Measurements from ENCODE around the gene PDE3A.
A peak's percentile ranks its signal among the peaks of the same experiment; 100 is the strongest.

PDE3A gene

DNA sequence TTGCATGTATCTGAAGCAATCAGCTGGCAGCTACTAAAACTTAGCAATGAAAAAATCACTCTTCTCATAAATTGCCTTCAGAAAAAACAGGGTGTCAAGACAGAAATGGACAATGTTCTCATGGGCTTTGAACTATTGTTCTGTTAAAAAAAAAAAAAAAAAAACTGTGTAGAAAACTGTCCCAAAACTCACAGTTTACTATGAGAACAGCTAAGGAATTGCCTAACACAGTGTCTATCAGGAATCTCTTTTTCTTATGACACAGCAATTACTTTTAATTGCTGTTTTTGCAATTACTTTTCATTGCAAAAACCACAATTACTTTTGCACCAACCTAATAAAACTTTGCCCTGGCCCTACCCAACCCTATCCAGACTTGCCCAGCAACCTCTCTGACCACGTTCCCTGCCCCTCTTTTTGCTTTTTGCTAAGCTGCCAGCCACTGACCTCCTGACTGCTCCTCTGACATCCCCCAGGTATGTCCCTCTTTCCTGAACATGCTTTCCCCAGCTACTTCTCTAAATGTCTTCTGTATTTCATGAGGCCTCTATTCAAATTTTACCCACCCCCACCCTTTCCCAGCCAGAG is 258.8 kb downstream of the PDE3A start:
- DNase-seq, result no peak

DNA sequence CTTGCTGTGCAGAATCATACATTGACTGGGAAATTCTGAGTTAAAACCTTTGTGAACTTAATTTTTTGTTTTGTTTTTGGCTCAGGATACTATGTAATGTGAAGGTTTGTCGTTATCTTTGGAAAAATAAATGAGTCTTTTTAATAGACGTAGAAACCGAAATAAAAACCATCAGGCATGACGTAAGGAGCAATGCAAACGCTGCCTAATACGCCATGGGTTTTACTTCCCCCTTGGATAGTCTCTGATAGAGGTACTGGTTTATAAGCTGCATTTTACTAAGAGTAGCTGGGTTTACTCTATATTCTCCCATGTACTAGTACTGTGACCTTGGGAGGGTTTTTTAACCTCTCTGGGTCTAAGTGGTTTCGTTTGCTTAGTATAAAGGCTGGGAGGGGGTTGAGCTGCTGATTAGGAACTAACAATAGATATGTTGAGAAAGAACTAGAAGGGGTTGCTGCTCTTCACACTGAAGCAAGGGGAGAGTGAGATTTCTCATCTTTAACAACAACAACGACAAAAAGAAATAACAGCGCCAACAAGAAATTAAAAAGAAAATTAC is 260.0 kb downstream of the PDE3A start:
- DNase-seq, result peak; percentile 63

- no peak for DNase-seq
Measured at GRCh38 chr12:20628999-20629398, 260.7 kb downstream of the PDE3A start.

GRCh38 chr12:20629414-20630156 is 261.2 kb downstream of the PDE3A start:
- no peak for DNase-seq

- no peak for DNase-seq
Measured at GRCh38 chr12:20631711-20632110, 263.4 kb downstream of the PDE3A start.

DNA sequence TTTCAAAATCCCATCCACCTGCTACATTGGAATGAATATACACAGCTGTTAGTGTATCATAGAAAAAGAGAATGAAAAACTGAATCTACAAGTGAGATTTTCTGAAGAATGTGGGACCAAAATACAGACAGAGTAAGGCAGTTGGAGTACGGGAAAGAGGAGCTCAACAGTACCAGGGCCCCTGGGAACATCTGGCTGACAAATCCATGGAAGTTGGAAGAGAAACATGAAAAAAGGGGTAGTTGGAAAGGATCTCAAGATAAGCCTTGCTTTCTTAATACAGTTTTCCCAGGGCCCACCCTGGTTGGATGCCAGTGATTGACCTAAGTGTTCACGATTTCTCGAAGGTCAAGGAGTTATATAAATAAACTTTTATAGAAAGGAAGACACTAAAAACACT is 272.8 kb downstream of the PDE3A start:
- no peak for DNase-seq

DNA sequence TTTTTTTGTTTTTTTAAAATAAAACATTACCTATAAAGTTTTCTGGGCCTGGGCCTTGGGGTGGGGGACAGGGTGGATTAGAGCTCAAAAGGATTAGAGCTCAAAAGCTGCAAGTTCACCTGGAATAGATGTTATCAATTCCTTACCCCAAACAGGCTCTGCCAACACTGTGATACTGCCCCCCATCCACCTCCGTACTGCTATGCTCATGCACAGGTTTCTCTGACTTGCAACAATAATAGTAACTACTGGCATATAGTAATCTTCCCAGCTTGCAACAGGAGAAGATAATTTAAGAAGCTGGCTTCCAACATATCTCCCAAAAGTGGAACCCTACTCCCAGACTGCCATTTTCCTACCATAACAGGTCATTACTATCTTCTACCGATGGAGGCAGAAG is 275.5 kb downstream of the PDE3A start:
- no peak for DNase-seq

DNA sequence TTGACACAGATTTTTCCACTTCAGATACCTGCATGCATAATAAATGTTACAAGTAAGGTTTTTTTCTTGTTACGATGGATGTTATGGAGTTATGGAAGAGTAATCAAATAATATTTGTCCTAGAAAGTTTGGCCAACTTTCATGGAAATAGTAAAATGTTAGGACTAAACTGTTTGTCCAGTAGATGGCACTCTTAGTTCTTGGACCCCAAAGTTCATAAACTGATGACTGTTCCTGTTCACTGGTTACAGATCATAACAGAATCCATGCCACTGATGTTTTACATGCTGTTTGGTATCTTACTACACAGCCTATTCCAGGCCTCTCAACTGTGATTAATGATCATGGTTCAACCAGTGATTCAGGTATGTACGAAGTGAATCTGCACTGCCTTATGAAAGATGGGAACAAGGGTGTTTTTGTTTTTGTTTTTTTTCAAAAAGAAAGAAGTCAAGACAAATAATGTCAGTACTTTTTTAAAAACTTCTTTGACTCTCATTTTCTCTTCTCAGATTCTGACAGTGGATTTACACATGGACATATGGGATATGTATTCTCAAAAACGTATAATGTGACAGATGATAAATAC is 278.0 kb downstream of the PDE3A start:
- DNase-seq, result peak; percentile 23

- DNase-seq, result no peak
Measured at GRCh38 chr12:20653871-20654270, 285.5 kb downstream of the PDE3A start.

- no peak for DNase-seq
Measured at GRCh38 chr12:20656600-20656999, 288.3 kb downstream of the PDE3A start.

DNA sequence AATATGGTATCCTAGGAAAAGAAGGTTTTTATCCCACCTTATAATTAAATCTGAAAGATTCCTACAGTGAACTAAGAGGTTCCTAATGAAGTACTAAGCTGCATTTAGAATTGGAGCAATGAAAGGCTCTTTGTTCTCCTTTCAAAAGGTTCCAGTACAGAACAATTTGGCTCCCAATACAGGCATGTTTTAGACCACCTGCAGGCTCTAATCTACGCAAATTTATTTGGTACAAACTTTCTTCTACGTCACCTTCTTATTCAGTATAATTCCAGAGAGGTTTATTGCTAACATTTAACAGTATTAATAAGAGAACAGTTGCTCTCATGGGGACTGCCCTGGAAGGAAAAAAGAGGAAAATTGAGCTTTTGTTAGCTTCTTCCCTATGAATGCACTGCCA is 289.2 kb downstream of the PDE3A start:
- no peak for DNase-seq

DNA sequence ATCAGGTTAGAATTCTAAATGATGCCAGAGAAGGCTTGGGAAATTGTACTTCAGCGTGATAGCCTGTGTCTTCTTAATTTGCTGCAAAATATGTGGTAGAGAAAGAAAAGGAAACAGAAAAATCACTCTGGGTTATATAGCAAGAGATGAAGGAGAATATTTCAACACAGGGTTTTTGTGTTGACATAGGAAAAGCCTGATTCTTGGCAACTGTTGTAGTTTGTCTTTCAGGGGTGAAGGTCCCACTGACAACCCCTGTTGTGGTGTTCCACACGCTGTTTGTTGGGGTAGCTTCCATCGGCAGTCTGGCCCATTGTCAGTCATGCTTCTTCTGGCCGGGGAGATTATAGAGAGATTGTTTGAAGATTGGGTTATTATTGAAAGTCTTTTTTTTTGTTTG is 313.0 kb downstream of the PDE3A start:
- no peak for DNase-seq

GRCh38 chr12:20695232-20695631 is 326.9 kb downstream of the PDE3A start, which contains the start of gene SLCO1C1:
TSS of gene SLCO1C1 (plus strand) at chr12:20695332. CDS start at chr12:20699577, 4,245 bp downstream.
- no peak for DNase-seq

DNA sequence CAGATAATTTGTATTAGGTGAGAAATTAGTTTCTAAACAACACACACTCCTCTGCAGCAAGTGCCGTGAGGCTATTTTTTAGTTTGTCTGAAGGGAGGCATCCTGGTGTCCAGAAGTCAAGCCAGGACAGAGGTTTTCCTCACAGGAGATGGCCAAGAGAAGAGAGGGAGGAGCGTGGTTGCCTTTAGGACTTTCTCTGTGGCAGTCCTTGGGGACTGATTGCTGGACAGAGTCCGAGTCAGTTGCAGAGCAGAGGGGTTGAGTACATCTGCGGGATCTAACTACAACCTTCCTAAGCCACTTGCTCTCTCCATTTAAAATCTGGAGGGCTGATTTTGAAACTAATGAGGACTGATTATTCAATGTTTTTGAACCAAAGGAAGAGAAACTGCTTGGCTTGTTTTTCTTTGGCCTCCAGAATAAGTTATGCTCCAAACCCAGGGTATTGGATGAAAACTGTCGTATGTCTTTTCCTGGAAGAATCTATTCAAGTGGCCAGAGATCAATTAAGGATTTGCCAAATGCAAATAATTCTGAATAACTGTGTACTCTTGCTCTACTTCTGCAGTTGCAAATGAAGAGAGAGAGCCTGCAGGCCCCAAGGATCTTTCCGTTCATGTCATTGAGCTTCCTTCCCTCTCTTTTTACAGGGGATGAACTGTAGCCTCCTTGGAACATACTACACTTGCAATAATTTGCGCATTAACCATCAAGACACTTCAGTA is 328.0 kb downstream of the PDE3A start:
- no peak for DNase-seq

GRCh38 chr12:20701106-20701505 is 332.8 kb downstream of the PDE3A start:
- DNase-seq, result no peak

GRCh38 chr12:20704860-20705259 is 336.5 kb downstream of the PDE3A start:
- DNase-seq, result no peak

DNA sequence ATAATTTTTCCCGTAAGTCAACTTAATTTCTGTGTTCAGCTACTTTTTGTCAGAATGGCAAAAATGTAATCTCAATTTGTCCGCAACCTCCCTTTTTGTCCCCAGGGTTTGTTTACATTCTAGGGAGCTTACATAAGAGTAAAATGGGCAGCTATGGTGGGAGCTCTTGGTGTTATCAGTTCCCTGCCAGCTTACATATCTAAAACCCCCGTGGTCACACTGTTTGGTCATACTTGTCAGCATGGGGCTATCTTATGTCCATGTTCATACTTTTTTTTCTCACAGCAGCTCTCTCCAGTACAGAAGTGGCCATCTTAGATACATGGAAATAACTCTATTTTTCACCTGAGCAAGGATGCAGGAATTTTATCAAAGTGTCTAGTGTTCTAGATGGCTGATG is 343.5 kb downstream of the PDE3A start:
- DNase-seq, result no peak

DNA sequence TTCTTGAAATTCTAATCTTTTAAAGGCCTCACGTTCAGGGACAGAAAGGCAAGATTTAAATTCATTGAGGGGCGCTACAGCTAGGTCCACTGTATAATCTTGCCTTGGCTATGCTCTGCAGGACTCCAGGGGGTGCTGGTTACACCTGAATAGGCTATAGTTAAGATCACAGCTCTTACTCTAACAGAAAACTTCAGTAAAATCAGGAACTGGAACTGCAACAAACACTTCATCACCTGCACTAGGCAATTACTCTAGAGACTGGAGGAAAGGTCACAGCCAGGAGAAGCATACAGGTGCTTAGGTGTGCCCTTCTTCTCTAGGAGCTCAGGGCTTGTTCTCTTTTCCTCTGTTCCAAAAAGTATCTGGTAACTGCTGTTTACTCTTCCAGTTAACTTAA is 347.7 kb downstream of the PDE3A start:
- no peak for DNase-seq

- DNase-seq, result no peak
Measured at GRCh38 chr12:20716985-20717384, 348.6 kb downstream of the PDE3A start.

- no peak for DNase-seq
Measured at GRCh38 chr12:20718294-20718693, 350.0 kb downstream of the PDE3A start.

DNA sequence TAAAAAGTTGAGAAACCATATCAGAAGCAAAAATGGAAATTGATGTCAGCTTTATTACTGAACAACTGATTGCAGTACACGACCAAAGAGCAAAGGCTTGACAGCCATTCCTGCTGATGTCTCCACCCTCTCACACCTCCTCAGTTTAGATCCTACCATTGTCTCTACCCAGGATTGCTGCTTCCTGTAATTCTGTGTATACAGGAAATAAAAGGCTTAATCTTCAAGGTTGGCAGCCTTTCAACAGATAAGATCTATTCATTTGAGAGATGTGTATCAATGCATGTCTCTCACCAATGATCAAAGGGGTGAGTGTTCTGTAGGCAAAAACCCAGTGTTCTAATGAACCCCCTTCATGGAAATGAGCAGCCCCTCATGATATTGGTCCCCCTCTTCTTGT is 353.8 kb downstream of the PDE3A start:
- DNase-seq, result no peak

GRCh38 chr12:20731274-20731673 is 362.9 kb downstream of the PDE3A start:
- DNase-seq, result no peak

Data from MV-4-11 (cell line).